HCT116 (cell line): ENCODE measurements around the gene AUTS2. TPM values are rescaled to one million over a fixed set of nuclear protein-coding genes. Genes with fewer than 3 reads are reported as not detected.

Source experiments
- ATAC-seq: fragments of 200-7000 bp; cut with Tn5 transposase; 2 replicates; pipeline ENCODE4 v1.9.1; 2020; ENCODE audit warnings: mild to moderate bottlenecking, moderate library complexity
- BruUV-seq: library from RNA; stranded (reverse); fragments of 400-500 nt; replicated peaks from 2 replicates; lab custom pipeline; 2021; lab: Mats Ljungman, UMichigan
- CTCF ChIA-PET: fragments of 300-600 bp; sonication (Branson Sonifier 250); formaldehyde crosslinking; loops from one replicate; lab custom pipeline; 2021; ENCODE audit warnings: antibody characterized with exemption; lab: Charles Lee
- POLR2A ChIA-PET: fragments of 300-600, 350-600 bp; sonication (Branson Sonifier 250); formaldehyde crosslinking; loops from one replicate; lab custom pipeline; 2021; ENCODE audit warnings: antibody characterized with exemption; lab: Charles Lee
- RAD21 ChIA-PET, 2 experiments: fragments of 300-600 bp; sonication (Branson Sonifier 250); formaldehyde crosslinking; loops; one replicate each; lab custom pipeline; 2023; ENCODE audit warnings: low total read pairs in 2 of 2; ENCODE audit not compliant: uncharacterized antibody in 2 of 2, unreplicated experiment in 2 of 2, low non-redundant PET in 1 of 2; lab: Charles Lee
- DNase-seq: peaks from one replicate; pipeline ENCODE4 v3.0.0-alpha.2; 2010; ENCODE audit warnings: low read depth, low spot score
- H2AFZ ChIP-seq: fragments of 200-600 bp; shearing (Covaris generic), sonication (generic); 2 replicates; pipeline ENCODE4 v1.6.1; 2017; ENCODE audit warnings: low read depth, mixed run types, mixed read lengths, antibody characterized with exemption, low read length; ENCODE audit not compliant: poor library complexity, severe bottlenecking
- H3K27ac ChIP-seq: 2 replicates; pipeline ENCODE4 v1.5.1; 2012; ENCODE audit warnings: low read depth, low read length
- H3K27me3 ChIP-seq: fragments of 200-600 bp; sonication (generic); 2 replicates; pipeline ENCODE4 v1.6.1; 2016; ENCODE audit warnings: mixed run types, low read length, mixed read lengths; ENCODE audit not compliant: insufficient read depth
- H3K36me3 ChIP-seq, 2 experiments: fragments of 200-500 bp in 1 of 2; fragments of 200-600 bp in 1 of 2; sonication (Bioruptor generic) in 1 of 2; sonication (generic) in 1 of 2; 2 replicates each; pipeline versions ENCODE4 v1.5.1 to v1.6.1; 2014 to 2016; ENCODE audit warnings: low read length in 2 of 2, inconsistent platforms in 1 of 2, mixed read lengths in 1 of 2, mixed run types in 1 of 2; ENCODE audit not compliant: insufficient read depth in 2 of 2, control insufficient read depth in 1 of 2
- H3K4me1 ChIP-seq, 2 experiments: fragments of 200-600 bp in 1 of 2; sonication (generic) in 1 of 2; 2 replicates each; pipeline versions ENCODE4 v1.5.1 to v1.6.1; 2012 to 2017; ENCODE audit warnings: low read length in 2 of 2, inconsistent platforms in 1 of 2, mild to moderate bottlenecking in 1 of 2, mixed read lengths in 1 of 2, mixed run types in 1 of 2, moderate library complexity in 1 of 2; ENCODE audit not compliant: insufficient read depth in 2 of 2, control insufficient read depth in 1 of 2
- H3K4me2 ChIP-seq: fragments of 200-600 bp; sonication (generic); 2 replicates; pipeline ENCODE4 v1.6.1; 2017; ENCODE audit warnings: mixed run types, low read length, mixed read lengths
- H3K4me3 ChIP-seq, 2 experiments: fragments of 200-600 bp in 1 of 2; sonication (generic) in 1 of 2; replicated peaks in 1 of 2; 2 replicates each; pipeline ENCODE4 v1.5.1; 2011 to 2016; ENCODE audit warnings: low read length in 2 of 2, control low read depth in 1 of 2, low read depth in 1 of 2, mild to moderate bottlenecking in 1 of 2, mixed read lengths in 1 of 2, mixed run types in 1 of 2
- H3K79me2 ChIP-seq: fragments of 200-600 bp; sonication (generic); 2 replicates; pipeline ENCODE4 v1.6.1; 2017; ENCODE audit warnings: mild to moderate bottlenecking, mixed run types, low read length, moderate library complexity, mixed read lengths; ENCODE audit not compliant: insufficient read depth
- H3K9ac ChIP-seq: fragments of 200-600 bp; sonication (generic); 2 replicates; pipeline ENCODE4 v1.6.1; 2016; ENCODE audit warnings: low read length, mixed read lengths
- H3K9me2 ChIP-seq: fragments of 200-600 bp; sonication (generic), shearing (Covaris generic); 2 replicates; pipeline ENCODE4 v1.6.1; 2017; ENCODE audit warnings: mixed run types, mild to moderate bottlenecking, moderate library complexity; ENCODE audit not compliant: insufficient read depth
- H3K9me3 ChIP-seq, 2 experiments: fragments of 200-500 bp in 1 of 2; fragments of 200-600 bp in 1 of 2; sonication (Bioruptor generic) in 1 of 2; sonication (generic) in 1 of 2; 2 replicates each; pipeline ENCODE4 v1.6.1; 2014 to 2017; ENCODE audit warnings: low read length in 2 of 2, mixed read lengths in 2 of 2, inconsistent platforms in 1 of 2, low read depth in 1 of 2, mild to moderate bottlenecking in 1 of 2, mixed run types in 1 of 2, moderate library complexity in 1 of 2; ENCODE audit not compliant: control insufficient read depth in 1 of 2, insufficient read depth in 1 of 2
- H4K20me1 ChIP-seq: fragments of 200-600 bp; sonication (generic), shearing (Covaris generic); 2 replicates; pipeline ENCODE4 v1.6.1; 2017; ENCODE audit warnings: mixed run types, mild to moderate bottlenecking, moderate library complexity; ENCODE audit not compliant: insufficient read depth
- CEBPB ChIP-seq: IDR thresholded peaks from 2 replicates; pipeline ENCODE4 v1.6.1; 2012; ENCODE audit warnings: low read depth
- FOSL1 ChIP-seq: IDR thresholded peaks from 2 replicates; pipeline ENCODE4 v1.6.1; 2012; ENCODE audit warnings: low read depth
- POLR2A ChIP-seq: IDR thresholded peaks from 2 replicates; pipeline ENCODE4 v1.7.0; 2011; ENCODE audit warnings: borderline replicate concordance; ENCODE audit not compliant: insufficient read depth, insufficient read length; ENCODE audit errors: extremely low read depth
- POLR2AphosphoS5 ChIP-seq: IDR thresholded peaks from 2 replicates; pipeline ENCODE4 v1.6.1; 2011; ENCODE audit warnings: mild to moderate bottlenecking, low read depth, low read length, moderate library complexity
- SIN3A ChIP-seq: IDR thresholded peaks from 2 replicates; pipeline ENCODE4 v1.6.1; 2012; ENCODE audit warnings: low read depth
- SRF ChIP-seq: IDR thresholded peaks from 2 replicates; pipeline ENCODE4 v1.6.1; 2012; ENCODE audit warnings: low read depth
- YY1 ChIP-seq: IDR thresholded peaks from 2 replicates; pipeline ENCODE4 v1.6.1; 2011; ENCODE audit warnings: low read length, low read depth, moderate library complexity, mild to moderate bottlenecking; ENCODE audit not compliant: insufficient replicate concordance; ENCODE audit errors: extremely low read depth
- ZFX ChIP-seq: fragments of 450-650 bp; IDR thresholded peaks from 2 replicates; pipeline ENCODE4 v1.6.1; 2017
- intact Hi-C: fragments of 100-400 bp; cut with micrococcal nuclease; formaldehyde crosslinking; loops from 2 replicates; pipeline ENCODE4 v1.10.0; 2022
- total RNA-seq: library from RNA; stranded (reverse); gene quantifications from one replicate; pipeline ENCODE4 v1.2.1, GENCODE V29; 2021; ENCODE audit not compliant: unreplicated experiment
- TF ChIP-seq, protein P1 (sequence below): IDR thresholded peaks from 2 replicates; pipeline ENCODE4 v1.6.1; 2012
- TF ChIP-seq, protein P2 (sequence below): IDR thresholded peaks from 2 replicates; pipeline ENCODE4 v1.6.1; 2011; ENCODE audit warnings: mild to moderate bottlenecking, low read length, moderate library complexity; ENCODE audit not compliant: insufficient replicate concordance; ENCODE audit errors: extremely low read depth

The AUTS2 gene
- total RNA-seq, 1 experiment from 2014 or later, result 0.93 TPM

DNA sequence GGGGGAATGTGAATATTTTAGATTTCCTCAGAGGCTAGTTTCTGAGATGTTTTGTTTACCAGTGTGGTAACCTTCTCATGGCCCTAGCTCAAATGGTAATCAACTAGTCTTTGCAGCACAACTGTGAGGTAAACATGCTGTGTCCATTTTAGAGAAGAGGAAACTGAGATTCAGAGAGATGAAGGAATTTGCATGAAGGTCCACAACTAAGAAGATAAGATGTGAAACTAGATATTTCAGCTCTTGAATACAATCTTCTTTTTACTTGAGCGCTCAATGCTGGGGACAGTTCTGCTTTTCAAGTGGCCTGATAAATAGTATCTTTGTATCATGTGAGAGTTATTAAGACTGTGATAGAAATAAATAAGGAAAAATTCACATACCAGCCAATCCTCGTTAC lies 245.4 kb downstream of the AUTS2 start (continued):
- TF ChIP-seq YY1 (no peak), FOSL1 (no peak), SRF (no peak)

DNA sequence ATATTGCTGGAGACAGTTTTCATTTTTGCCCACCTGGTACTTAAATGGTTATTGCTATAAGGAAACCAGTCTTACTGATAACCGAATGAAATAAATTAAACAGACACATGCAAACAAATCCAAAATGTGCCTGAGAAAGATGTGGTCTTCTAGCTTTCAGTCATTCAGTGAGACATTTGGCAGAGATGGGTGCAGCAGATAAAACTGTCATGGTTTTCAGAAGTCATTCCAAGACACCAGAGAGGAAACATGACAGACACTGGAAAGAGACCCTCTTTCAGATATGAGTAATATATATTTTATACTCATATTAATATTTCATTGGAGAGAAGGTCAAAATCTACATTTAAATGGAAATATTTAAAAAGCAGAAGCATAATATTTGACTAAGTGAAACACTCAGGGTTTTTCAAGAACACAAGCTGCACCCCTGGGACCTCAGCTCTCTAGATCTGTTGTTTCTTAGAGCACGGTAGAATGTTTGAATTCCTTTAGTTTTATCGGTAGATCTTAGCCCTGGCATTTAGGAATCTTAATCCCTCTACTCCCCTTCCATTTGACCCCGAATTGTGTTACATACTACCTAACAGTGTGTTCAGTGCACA lies 246.1 kb downstream of the AUTS2 start:
- Histone ChIP-seq H3K4me1 (no peaks in the 10 kb centered on the region), H3K9me2 (no peaks in the 10 kb centered on the region), H3K27ac (no peak overlapping the region), H2AFZ (no peak overlapping the region), H3K9me3 (peaks cover 10 to 40% of the 10 kb centered on the region in 2 experiments; a peak in 3 of 4 replicates), H3K36me3 (no peaks in the 10 kb centered on the region), H3K79me2 (no peaks in the 10 kb centered on the region), H3K9ac (no peak overlapping the region)
- no peak for ATAC-seq
- RAD21 ChIA-PET, result no interaction called here
- POLR2A ChIA-PET, result no interaction called here
- intact Hi-C loops, result no loop called here
- TF ChIP-seq ZFX (no peak), POLR2A (no peak), POLR2AphosphoS5 (no peak)
- TF ChIP-seq, protein P1, sequence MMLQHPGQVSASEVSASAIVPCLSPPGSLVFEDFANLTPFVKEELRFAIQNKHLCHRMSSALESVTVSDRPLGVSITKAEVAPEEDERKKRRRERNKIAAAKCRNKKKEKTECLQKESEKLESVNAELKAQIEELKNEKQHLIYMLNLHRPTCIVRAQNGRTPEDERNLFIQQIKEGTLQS, result no peak
- TF ChIP-seq, all 23 proteins: peak for 0
- no peak overlapping the region for H3K4me2 ChIP-seq
- H3K4me3 ChIP-seq, result no peak overlapping the region
- no peaks in the 10 kb centered on the region for H4K20me1 ChIP-seq
- BruUV-seq, result no TSS peak
- H3K27me3 ChIP-seq, result no peaks in the 10 kb centered on the region
- DNase-seq, result no peak
- CTCF ChIA-PET, result no interaction called here

DNA sequence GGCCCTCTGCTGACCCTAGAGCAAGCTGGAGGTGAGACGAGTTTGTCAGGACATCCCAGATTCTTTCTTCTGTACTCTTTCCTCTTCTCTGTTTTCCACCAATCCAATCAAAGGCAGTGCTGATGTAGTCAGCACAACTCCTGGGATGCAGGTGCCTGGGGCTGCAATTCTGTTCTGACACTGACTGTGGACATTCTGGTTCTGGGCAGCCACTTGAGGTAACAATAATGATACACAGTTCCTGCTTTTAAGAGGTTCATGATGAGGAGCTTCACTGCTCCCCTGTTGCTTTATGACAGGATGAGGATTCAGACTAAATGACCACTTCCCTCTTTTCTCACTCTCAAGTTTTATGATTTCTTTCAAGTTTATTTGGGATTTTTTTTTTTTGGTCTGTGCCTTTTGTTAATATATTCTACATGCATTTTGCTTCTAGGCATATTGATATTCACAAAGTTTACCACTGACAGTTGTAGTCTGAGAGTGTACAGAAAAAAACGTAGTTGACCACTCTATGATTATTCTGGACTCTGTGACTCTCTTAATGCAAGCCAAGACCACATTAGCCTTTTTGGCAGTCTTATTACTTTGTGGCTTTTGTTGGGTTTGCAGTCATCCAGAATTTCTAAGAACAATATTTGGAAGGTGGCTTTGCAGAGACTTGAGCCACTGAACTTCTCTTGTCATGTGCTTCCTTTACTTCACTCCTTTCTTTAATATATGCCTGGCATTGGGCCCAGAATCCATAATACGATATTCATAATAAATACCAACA lies 247.6 kb downstream of the AUTS2 start:
- H3K9ac ChIP-seq, result no peak overlapping the region
- intact Hi-C loops, result no loop called here
- DNase-seq, result no peak
- no peak for TF ChIP-seq SIN3A
- no peak for TF ChIP-seq CEBPB
- TF ChIP-seq, protein P2, sequence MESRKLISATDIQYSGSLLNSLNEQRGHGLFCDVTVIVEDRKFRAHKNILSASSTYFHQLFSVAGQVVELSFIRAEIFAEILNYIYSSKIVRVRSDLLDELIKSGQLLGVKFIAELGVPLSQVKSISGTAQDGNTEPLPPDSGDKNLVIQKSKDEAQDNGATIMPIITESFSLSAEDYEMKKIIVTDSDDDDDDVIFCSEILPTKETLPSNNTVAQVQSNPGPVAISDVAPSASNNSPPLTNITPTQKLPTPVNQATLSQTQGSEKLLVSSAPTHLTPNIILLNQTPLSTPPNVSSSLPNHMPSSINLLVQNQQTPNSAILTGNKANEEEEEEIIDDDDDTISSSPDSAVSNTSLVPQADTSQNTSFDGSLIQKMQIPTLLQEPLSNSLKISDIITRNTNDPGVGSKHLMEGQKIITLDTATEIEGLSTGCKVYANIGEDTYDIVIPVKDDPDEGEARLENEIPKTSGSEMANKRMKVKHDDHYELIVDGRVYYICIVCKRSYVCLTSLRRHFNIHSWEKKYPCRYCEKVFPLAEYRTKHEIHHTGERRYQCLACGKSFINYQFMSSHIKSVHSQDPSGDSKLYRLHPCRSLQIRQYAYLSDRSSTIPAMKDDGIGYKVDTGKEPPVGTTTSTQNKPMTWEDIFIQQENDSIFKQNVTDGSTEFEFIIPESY, result no peak
- no TSS peak for BruUV-seq
- ChIA-PET CTCF (no interaction called here), POLR2A (no interaction called here), RAD21 (no interaction called here)
- no peaks in the 10 kb centered on the region for H3K4me1 ChIP-seq
- no peak overlapping the region for H2AFZ ChIP-seq
- no peaks in the 10 kb centered on the region for H3K9me2 ChIP-seq
- H3K4me3 ChIP-seq, result no peak overlapping the region
- H4K20me1 ChIP-seq, result no peaks in the 10 kb centered on the region
- no peaks in the 10 kb centered on the region for H3K36me3 ChIP-seq
- H3K79me2 ChIP-seq, result no peaks in the 10 kb centered on the region
- H3K9me3 ChIP-seq, result peaks cover 11 to 30% of the 10 kb centered on the region in 2 experiments; a peak in 3 of 4 replicates
- H3K27me3 ChIP-seq, result no peaks in the 10 kb centered on the region
- H3K4me2 ChIP-seq, result no peak overlapping the region
- no peak for ATAC-seq
- H3K27ac ChIP-seq, result no peak overlapping the region
